Aorta (tissue), 5 donors: ENCODE results near the gene ZBTB7C. TPM values are rescaled to one million over a fixed set of nuclear protein-coding genes. Genes with fewer than 3 reads are reported as not detected.

ENCODE experiments used
- ATAC-seq: fragments of 200-7000 bp; cut with Tn5 transposase; one replicate; pipeline ENCODE4 v1.9.1; 2022; ENCODE audit warnings: moderate library complexity; ENCODE audit not compliant: low FRiP score
- DNase-seq, 2 donors: peaks; one replicate each; pipeline ENCODE4 v3.0.0-alpha.2; 2020
- H3K27ac ChIP-seq, 2 donors: one replicate each; pipeline ENCODE4 v1.5.1; 2013; ENCODE audit warnings: low read length in 2 of 2, mild to moderate bottlenecking in 2 of 2, moderate library complexity in 2 of 2, control low read depth in 1 of 2, inconsistent platforms in 1 of 2, low read depth in 1 of 2
- H3K27me3 ChIP-seq, 2 donors: one replicate each; pipeline ENCODE4 v1.6.1; 2013; ENCODE audit warnings: control low read depth in 1 of 2, low read length in 1 of 2, mild to moderate bottlenecking in 1 of 2, moderate library complexity in 1 of 2; ENCODE audit not compliant: insufficient read depth in 2 of 2, control insufficient read depth in 1 of 2
- H3K36me3 ChIP-seq, 2 donors: one replicate each; pipeline ENCODE4 v1.6.1; 2013; ENCODE audit warnings: control low read depth in 1 of 2, low read length in 1 of 2, mild to moderate bottlenecking in 1 of 2; ENCODE audit not compliant: insufficient read depth in 2 of 2, control insufficient read depth in 1 of 2
- H3K4me1 ChIP-seq, 2 donors: one replicate each; pipeline ENCODE4 v1.6.1; 2013; ENCODE audit warnings: low read length in 2 of 2, control low read depth in 1 of 2, mild to moderate bottlenecking in 1 of 2, moderate library complexity in 1 of 2; ENCODE audit not compliant: insufficient read depth in 2 of 2, control insufficient read depth in 1 of 2
- H3K4me3 ChIP-seq, 2 donors: one replicate each; pipeline ENCODE4 v1.5.1; 2013; ENCODE audit warnings: low read length in 2 of 2, control low read depth in 1 of 2, mild to moderate bottlenecking in 1 of 2
- H3K9me3 ChIP-seq: one replicate; pipeline ENCODE4 v1.6.1; 2013; ENCODE audit warnings: mild to moderate bottlenecking, low read length; ENCODE audit not compliant: control insufficient read depth
- WGBS, 2 donors: extraction: QIAGEN DNeasy Blood & Tissue Kit; methylation state at CpG; one replicate each; pipeline ENCODE4 v1.1.7; 2013; 5-methylcytosine and 5-hydroxymethylcytosine counted together
- intact Hi-C, 2 donors: fragments of 100-400 bp; cut with DNase I; formaldehyde crosslinking; loops; one replicate each; pipeline versions ENCODE4 v1.14.2 to v1.15.0; 2022
- polyA plus RNA-seq, 2 donors: library from polyadenylated mRNA; stranded (reverse); fragments of 200-250 nt; gene quantifications; one replicate each; pipeline ENCODE4 v1.2.3, GENCODE V29; 2013
- total RNA-seq, 2 donors: library from RNA; stranded (reverse); fragmentation: NEBNext Ultra II Directional; extraction: Animal tissue kit (Norgen Biotek cat#: 25700); gene quantifications; one replicate each; pipeline ENCODE4 v1.2.1, GENCODE V29; 2021
- donor health status: healthy with polysubstance abuse.
- donor health status: Bipolar disorder and iron deficiency.
- donor health status: DM: no; HTN: no; CAD: no.
- donor health status: DM: no; HTN: no; CAD: no.
- donor health status: DM: yes; HTN: yes; CAD: no.

ZBTB7C gene
- total and polyA plus RNA-seq, 4 donors: 0.69 to 22.4 (median 10.0) TPM

- H3K36me3 ChIP-seq: no peaks in the 10 kb centered on the region
- H3K27me3 ChIP-seq: no peaks in the 10 kb centered on the region
- 71 to 72% methylated on average over 8 of the region's 8 CpGs for WGBS, 2 donors
- peak in 1 of 2 donors; percentile 53 for DNase-seq
- H3K27ac ChIP-seq: no peak overlapping the region
- no peaks in the 10 kb centered on the region for H3K9me3 ChIP-seq
- H3K4me1 ChIP-seq: peaks cover 0 to 2% of the 10 kb centered on the region in 2 donors
- ATAC-seq: no peak
- intact Hi-C loops: loop anchor here in 1 of 2 donors (10.0 kb wide), 1 partner anchor 302 kb away; no protein-coding TSS in a partner anchor
- no peak overlapping the region for H3K4me3 ChIP-seq
Observed at GRCh38 chr18:48336332-48336731, 72.9 kb downstream of the ZBTB7C start.

DNA sequence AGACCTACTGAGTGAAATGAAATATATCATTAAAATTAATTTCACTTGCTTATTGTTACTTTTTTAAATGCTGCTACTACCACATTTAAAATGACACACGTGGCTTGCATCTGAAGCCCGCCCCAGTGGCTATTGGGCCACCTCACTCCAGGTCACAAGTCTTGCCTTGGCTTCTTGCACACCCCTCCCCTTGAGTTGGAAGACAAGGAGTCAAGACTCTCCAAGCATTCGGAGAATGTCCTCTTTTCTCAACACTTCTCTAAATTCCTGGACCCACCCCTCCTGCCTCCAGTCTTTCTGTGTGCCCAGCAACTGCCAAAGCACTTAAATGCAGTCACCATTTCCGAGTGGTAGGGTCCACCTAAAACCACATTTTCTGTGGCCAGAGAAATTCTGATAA, 73.4 kb downstream of the ZBTB7C start:
- H3K27ac ChIP-seq: no peak overlapping the region
- no peaks in the 10 kb centered on the region for H3K9me3 ChIP-seq
- no peak for ATAC-seq

DNA sequence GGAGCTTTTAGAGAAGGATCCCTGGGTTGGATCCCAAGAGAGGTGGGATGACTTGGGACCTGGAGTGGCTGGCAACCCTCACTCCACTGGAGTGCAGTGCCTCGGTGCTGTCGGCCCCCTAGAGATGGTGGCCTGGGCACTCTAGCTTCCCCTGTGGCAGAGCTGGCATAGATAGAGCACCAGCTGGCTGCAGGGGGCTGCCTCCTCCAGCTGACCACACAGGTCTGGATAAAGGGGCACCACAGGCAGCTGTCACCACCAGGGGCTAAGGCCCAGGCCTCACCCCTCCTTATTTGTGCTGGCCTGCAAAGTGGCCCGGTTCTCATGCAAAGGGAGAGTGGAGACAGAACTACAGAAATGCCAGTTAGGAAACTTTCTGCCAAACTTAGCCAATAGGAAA, 74.3 kb downstream of the ZBTB7C start:
- no peak overlapping the region for H3K27ac ChIP-seq
- WGBS, 2 donors: 89 to 95% methylated on average over 3 of the region's 3 CpGs
- DNase-seq (peak in 1 of 2 donors; percentile 66), ATAC-seq (no peak)
- no peaks in the 10 kb centered on the region for H3K9me3 ChIP-seq
- no peaks in the 10 kb centered on the region for H3K36me3 ChIP-seq
- intact Hi-C loops: loop anchor here in 1 of 2 donors (10.0 kb wide), 1 partner anchor 300 kb away; no protein-coding TSS in a partner anchor
- no peaks in the 10 kb centered on the region for H3K27me3 ChIP-seq
- no peak overlapping the region for H3K4me3 ChIP-seq
- peaks cover 0 to 2% of the 10 kb centered on the region in 2 donors for H3K4me1 ChIP-seq

More for the DNA sequence above, 73.4 kb downstream of the ZBTB7C start:
- peaks cover 0 to 2% of the 10 kb centered on the region in 2 donors for H3K4me1 ChIP-seq
- peak in 1 of 2 donors; percentile 54 for DNase-seq
- intact Hi-C loops: loop anchor here in 1 of 2 donors (10.0 kb wide), 1 partner anchor 301 kb away; no protein-coding TSS in a partner anchor
- no peaks in the 10 kb centered on the region for H3K36me3 ChIP-seq
- H3K27me3 ChIP-seq: no peaks in the 10 kb centered on the region
- WGBS, 2 donors: 61 to 70% methylated on average over 4 of the region's 4 CpGs
- no peak overlapping the region for H3K4me3 ChIP-seq

DNA sequence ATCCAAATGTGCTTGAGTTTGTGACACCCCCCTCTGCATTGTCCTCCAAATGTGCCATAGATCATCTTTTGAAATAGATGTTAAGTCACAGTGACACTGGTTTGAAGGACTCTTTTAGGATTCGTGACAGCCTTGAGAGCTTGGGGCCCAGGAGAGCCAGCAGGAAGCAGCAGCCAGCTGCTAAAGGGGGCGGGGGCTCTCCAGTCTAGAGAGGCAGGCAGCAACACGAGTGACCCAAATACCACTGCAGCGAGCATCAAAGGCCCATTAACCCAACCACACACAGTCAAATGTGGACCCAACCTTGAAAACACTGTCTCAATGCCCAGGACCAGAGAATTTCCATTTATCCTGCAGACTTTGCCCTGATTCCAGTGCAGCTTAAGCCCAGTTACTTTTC, 75.6 kb downstream of the ZBTB7C start:
- Histone ChIP-seq H3K36me3 (no peaks in the 10 kb centered on the region), H3K27ac (no peak overlapping the region), H3K9me3 (no peaks in the 10 kb centered on the region), H3K4me1 (peaks cover 0 to 11% of the 10 kb centered on the region in 2 donors), H3K4me3 (no peak overlapping the region), H3K27me3 (no peaks in the 10 kb centered on the region)
- 44 to 48% methylated on average over 4 of the region's 4 CpGs for WGBS, 2 donors
- DNase-seq: peak in 1 of 2 donors; percentile 49
- ATAC-seq: no peak
- intact Hi-C loops: loop anchor here in 1 of 2 donors (10.0 kb wide), 1 partner anchor 299 kb away; no protein-coding TSS in a partner anchor

DNA sequence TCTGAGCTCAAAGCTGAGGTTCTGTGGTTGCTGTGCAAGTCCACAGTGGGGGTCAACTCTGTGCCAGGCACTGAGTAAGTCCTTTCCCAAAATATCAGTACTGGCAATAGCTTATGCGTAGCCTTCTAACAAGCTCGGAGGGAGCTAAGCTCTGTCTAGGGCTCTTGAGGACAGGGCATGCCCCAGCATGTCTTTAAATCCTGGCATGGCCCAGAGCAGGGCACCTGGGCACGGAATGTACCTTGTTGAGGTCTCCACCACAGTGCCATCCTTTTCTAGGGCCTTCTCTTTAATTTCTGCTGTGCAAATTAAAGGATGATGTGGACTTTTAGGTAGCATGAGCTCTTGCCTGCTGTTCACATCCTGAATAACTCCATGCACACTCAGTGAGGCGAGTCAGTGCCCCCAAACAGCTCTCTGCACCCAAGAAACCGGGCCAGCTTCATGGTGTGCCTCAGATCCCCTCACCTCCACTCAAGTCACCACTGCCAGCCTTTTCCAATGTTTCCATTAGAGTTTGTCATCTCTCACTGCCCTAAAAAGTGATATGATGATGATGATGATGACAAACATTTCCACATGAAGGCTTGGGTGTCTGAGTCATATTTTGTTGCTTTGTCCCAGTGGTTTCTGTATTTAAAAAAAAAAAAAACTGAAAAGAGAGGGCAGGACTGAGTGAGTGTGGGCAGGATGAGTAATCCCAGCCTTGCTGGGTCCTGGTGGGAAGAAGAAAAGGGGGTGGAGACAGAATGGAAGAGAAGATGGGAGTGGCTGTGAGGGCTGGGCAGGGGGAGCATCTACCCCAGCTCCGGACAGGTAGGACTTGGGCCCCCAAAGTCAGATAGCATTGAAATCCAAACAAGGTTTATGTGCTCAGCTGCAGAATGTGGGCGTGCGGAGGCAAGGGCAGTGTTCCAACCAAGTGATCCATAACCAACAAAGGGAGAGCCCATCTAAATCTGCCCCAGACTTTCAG, 78.9 kb downstream of the ZBTB7C start:
- peak; percentile 35 for ATAC-seq

DNA sequence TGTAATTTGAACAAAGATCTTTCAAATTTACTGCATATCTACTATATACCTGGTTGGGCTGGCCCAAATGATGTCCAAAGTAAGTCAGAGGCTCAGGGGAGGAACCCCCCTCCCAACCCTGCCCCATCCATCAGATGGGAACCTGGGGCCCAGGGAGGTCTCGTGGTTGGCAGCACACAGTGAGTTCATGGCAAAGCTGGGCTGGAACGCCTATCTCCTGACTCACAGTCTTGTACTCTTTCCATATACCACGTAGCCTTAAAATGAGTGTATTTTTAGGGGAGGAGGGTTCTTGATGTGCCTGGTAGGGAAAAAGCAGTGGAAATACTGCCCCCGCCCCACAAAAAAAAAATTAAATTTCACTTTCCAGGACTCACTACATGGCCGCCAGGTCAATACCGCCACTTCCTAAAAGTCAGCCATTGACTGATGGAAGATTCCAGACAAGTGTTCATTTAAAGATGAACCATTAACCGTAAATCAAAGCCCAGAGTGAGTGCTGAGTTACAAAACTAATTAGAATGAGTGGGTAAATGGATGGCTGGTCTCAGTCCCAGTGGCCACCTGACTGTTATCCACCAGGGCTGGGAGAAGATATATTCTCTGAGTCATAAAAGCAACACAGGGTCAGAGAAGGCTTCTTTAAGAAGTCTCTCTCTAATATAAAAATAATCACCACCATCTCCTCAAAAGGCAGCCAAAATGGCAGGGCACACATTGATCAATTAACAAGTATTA, 80.5 kb downstream of the ZBTB7C start:
- H3K27ac ChIP-seq: peak overlapping the region in 1 of 2 donors; percentile 52
- H3K36me3 ChIP-seq: no peaks in the 10 kb centered on the region
- H3K4me3 ChIP-seq: no peak overlapping the region
- peaks cover 0 to 11% of the 10 kb centered on the region in 2 donors for H3K4me1 ChIP-seq
- DNase-seq (peak; percentile 62 to 79), ATAC-seq (no peak)
- 49 to 52% methylated on average over 7 of the region's 7 CpGs for WGBS, 2 donors
- no peaks in the 10 kb centered on the region for H3K27me3 ChIP-seq
- intact Hi-C loops: loop anchor here in 1 of 2 donors (5.0 to 10.0 kb wide), 2 partner anchors 114 to 164 kb away; no protein-coding TSS in a partner anchor
- H3K9me3 ChIP-seq: no peaks in the 10 kb centered on the region

More for the DNA sequence above, 78.9 kb downstream of the ZBTB7C start:
- peak; percentile 55 to 73 for DNase-seq
- H3K4me3 ChIP-seq: no peak overlapping the region
- peaks cover 0 to 11% of the 10 kb centered on the region in 2 donors for H3K4me1 ChIP-seq
- whole genome bisulfite sequencing, 2 donors: 65 to 70% methylated on average over 8 of the region's 8 CpGs
- no peaks in the 10 kb centered on the region for H3K9me3 ChIP-seq
- H3K27ac ChIP-seq: peak overlapping the region in 1 of 2 donors; percentile 68
- H3K36me3 ChIP-seq: no peaks in the 10 kb centered on the region
- no peaks in the 10 kb centered on the region for H3K27me3 ChIP-seq
- intact Hi-C loops: loop anchor here in 1 of 2 donors (10.0 kb wide), 1 partner anchor 296 kb away; no protein-coding TSS in a partner anchor

- Histone ChIP-seq H3K4me1 (peaks cover 0 to 11% of the 10 kb centered on the region in 2 donors), H3K27ac (peak overlapping the region in 1 of 2 donors; percentile 87), H3K27me3 (no peaks in the 10 kb centered on the region), H3K36me3 (no peaks in the 10 kb centered on the region), H3K9me3 (no peaks in the 10 kb centered on the region), H3K4me3 (no peak overlapping the region)
- peak; percentile 74 to 78 for DNase-seq
- intact Hi-C loops: loop anchor here in 1 of 2 donors (5.0 to 10.0 kb wide), 2 partner anchors 115 to 162 kb away; no protein-coding TSS in a partner anchor
- ATAC-seq: peak; percentile 48
- WGBS, 2 donors: 50 to 52% methylated on average over 11 of the region's 11 CpGs
Observed at GRCh38 chr18:48326901-48327675, 82.1 kb downstream of the ZBTB7C start.
